GM12878 (cell line): Measurements from ENCODE around the gene DCAF4L1. TPM values are rescaled to one million over a fixed set of nuclear protein-coding genes. Genes with fewer than 3 reads are reported as not detected.

Experiments
- ATAC-seq: fragments of 200-7000 bp; cut with Tn5 transposase; 3 replicates; pipeline ENCODE4 v1.9.1; 2020; ENCODE audit warnings: mild to moderate bottlenecking, moderate library complexity
- BruUV-seq: library from RNA; stranded (reverse); fragments of 400-500 nt; replicated peaks from 2 replicates; lab custom pipeline; 2021; lab: Mats Ljungman, UMichigan
- CTCF ChIA-PET: fragments of 300-600 bp; sonication (Branson Sonifier 250); formaldehyde crosslinking; extraction: SDS; loops from one replicate; lab custom pipeline; 2021; ENCODE audit warnings: inconsistent platforms; lab: Yijun Ruan, JAX
- POLR2A ChIA-PET: fragments of 350-600 bp; formaldehyde crosslinking; extraction: SDS; loops from one replicate; lab custom pipeline; 2021; ENCODE audit warnings: inconsistent platforms; lab: Charles Lee
- RAD21 ChIA-PET: fragments of 300-600 bp; sonication (Branson Sonifier 250); formaldehyde crosslinking; loops from one replicate; lab custom pipeline; 2023; ENCODE audit warnings: antibody characterized with exemption; ENCODE audit not compliant: unreplicated experiment; lab: Charles Lee
- SMC1A ChIA-PET: fragments of 300-600 bp; sonication (Branson Sonifier 250); formaldehyde crosslinking; loops from one replicate; lab custom pipeline; 2023; ENCODE audit not compliant: unreplicated experiment, uncharacterized antibody; lab: Charles Lee
- DNase-seq: peaks from one replicate; pipeline ENCODE4 v3.0.0-alpha.2; 2011; ENCODE audit warnings: low read depth, low spot score
- FAIRE-seq: peaks from 3 replicates; lab custom pipeline; 2011; peaks lifted over from hg19 to GRCh38; lab: Jason Lieb, UNC
- H2AFZ ChIP-seq: 2 replicates; pipeline ENCODE4 v1.6.0; 2011; ENCODE audit warnings: low read depth, low read length, control low read depth; ENCODE audit not compliant: control insufficient read depth
- H3K27ac ChIP-seq: 2 replicates; pipeline ENCODE4 v1.5.1; 2011; ENCODE audit warnings: control low read depth; ENCODE audit not compliant: control insufficient read depth, insufficient read depth
- H3K27me3 ChIP-seq, 2 experiments: replicated peaks in 1 of 2; 2 replicates each; pipeline versions ENCODE4 v1.6.0 to v1.6.1; 2011; ENCODE audit warnings: low read length in 1 of 2; ENCODE audit not compliant: control insufficient read depth in 2 of 2, insufficient read depth in 2 of 2
- H3K36me3 ChIP-seq, 2 experiments: 2 replicates each; pipeline ENCODE4 v1.5.1; 2011; ENCODE audit warnings: low read length in 1 of 2; ENCODE audit not compliant: control insufficient read depth in 2 of 2, insufficient read depth in 2 of 2
- H3K4me1 ChIP-seq: 2 replicates; pipeline ENCODE4 v1.6.1; 2011; ENCODE audit warnings: mild to moderate bottlenecking, low read length, moderate library complexity, mixed read lengths; ENCODE audit not compliant: control insufficient read depth, insufficient read depth
- H3K4me2 ChIP-seq: 2 replicates; pipeline ENCODE4 v1.6.0; 2011; ENCODE audit warnings: control low read depth; ENCODE audit not compliant: control insufficient read depth, insufficient read depth
- H3K4me3 ChIP-seq: fragments of 200-600 bp; sonication (generic); 2 replicates; pipeline ENCODE4 v1.5.1; 2016
- H3K79me2 ChIP-seq: 2 replicates; pipeline ENCODE4 v1.6.0; 2011; ENCODE audit warnings: low read length; ENCODE audit not compliant: control insufficient read depth, insufficient read depth
- H3K9ac ChIP-seq: 2 replicates; pipeline ENCODE4 v1.8.0; 2011; ENCODE audit warnings: low read length, control low read depth, mixed read lengths; ENCODE audit not compliant: control insufficient read depth, insufficient read depth
- H3K9me3 ChIP-seq: replicated peaks from 3 replicates; pipeline ENCODE4 v1.5.1; 2011; ENCODE audit warnings: mild to moderate bottlenecking, low read length; ENCODE audit not compliant: control insufficient read depth, insufficient read depth
- H4K20me1 ChIP-seq: 2 replicates; pipeline ENCODE4 v1.6.0; 2011; ENCODE audit not compliant: control insufficient read depth, insufficient read depth
- BACH1 ChIP-seq: fragments of 450-650 bp; IDR thresholded peaks from 2 replicates; pipeline ENCODE4 v1.6.1; 2017; ENCODE audit warnings: mild to moderate bottlenecking, borderline replicate concordance
- CHD1 ChIP-seq: IDR thresholded peaks from 2 replicates; pipeline ENCODE4 v1.6.1; 2012; ENCODE audit warnings: low read depth, low read length, improper control_type of control experiment
- IKZF2 ChIP-seq, 2 experiments: fragments of 450-650 bp; IDR thresholded peaks; 2 replicates each; pipeline ENCODE4 v1.6.1; 2017; ENCODE audit warnings: mild to moderate bottlenecking in 2 of 2, moderate library complexity in 2 of 2
- IRF5 ChIP-seq: fragments of 450-650 bp; IDR thresholded peaks from 2 replicates; pipeline ENCODE4 v1.6.1; 2017; ENCODE audit warnings: borderline replicate concordance
- KAT2A ChIP-seq: conservative IDR thresholded peaks from 2 replicates; pipeline ENCODE4 v1.6.1; 2011; ENCODE audit warnings: low read depth, low read length; ENCODE audit not compliant: control insufficient read depth
- SIN3A ChIP-seq: IDR thresholded peaks from 2 replicates; pipeline ENCODE4 v1.6.1; 2012; ENCODE audit warnings: low read depth, low read length, improper control_type of control experiment
- SREBF1 ChIP-seq: IDR thresholded peaks from 2 replicates; pipeline ENCODE4 v1.6.1; 2012; ENCODE audit warnings: mild to moderate bottlenecking, low read length
- TCF7 ChIP-seq: IDR thresholded peaks from 2 replicates; pipeline ENCODE4 v1.6.1; 2014; ENCODE audit warnings: antibody characterized with exemption, borderline replicate concordance
- ZBED1 ChIP-seq: IDR thresholded peaks from 2 replicates; pipeline ENCODE4 v1.6.1; 2016; ENCODE audit warnings: borderline replicate concordance
- ZNF592 ChIP-seq: fragments of 450-650 bp; IDR thresholded peaks from 2 replicates; pipeline ENCODE4 v1.6.1; 2017; ENCODE audit warnings: mild to moderate bottlenecking, moderate library complexity
- WGBS: methylation state at CpG from one replicate; pipeline ENCODE4 v1.1.6; 2016; ENCODE audit warnings: low lambda C conversion rate; ENCODE audit not compliant: insufficient replicate concordance, insufficient coverage; ENCODE audit errors: missing lambda C conversion rate; 5-methylcytosine and 5-hydroxymethylcytosine counted together
- in situ Hi-C: fragments of 300-500 bp; cut with MboI; formaldehyde crosslinking; loops from 9 replicates; pipeline ENCODE4 v1.14.3; 2018; ENCODE audit warnings: mixed read lengths
- intact Hi-C: fragments of 100-400 bp; cut with micrococcal nuclease; formaldehyde crosslinking; loops from one replicate; pipeline ENCODE4 v1.14.2; 2022; ENCODE audit not compliant: unreplicated experiment
- polyA plus RNA-seq, 11 experiments: library from polyadenylated mRNA; depleted of rRNA in 4 of 11; unstranded in 6 of 11; stranded (reverse) in 5 of 11; fragments of >200 nt; fragmentation: Nextera tagmentation in 4 of 11; fragmentation: Illumina TruSeq in 1 of 11; extraction: Ambion mirVana in 4 of 11; extraction: Trizol in 1 of 11; gene quantifications; 1 replicate in 1 of 11; 2 replicates in 10 of 11; pipeline versions ENCODE4 v1.2.1 to v1.2.3, GENCODE V29; 2011 to 2016; ENCODE audit warnings: inconsistent platforms in 2 of 11, missing spikeins in 2 of 11, low read depth in 1 of 11
- total RNA-seq, 4 experiments: library from RNA; depleted of rRNA in 3 of 4; stranded (reverse); fragments of >200 nt in 3 of 4; fragmentation: Illumina TruSeq in 1 of 4; extraction: Trizol in 1 of 4; gene quantifications; 2 replicates each; pipeline versions ENCODE4 v1.2.1 to v1.2.3, GENCODE V29; 2013 to 2021
- TF ChIP-seq, protein P1 (sequence below): fragments of 450-650 bp; IDR thresholded peaks from 2 replicates; pipeline ENCODE4 v1.6.1; 2017; ENCODE audit warnings: mild to moderate bottlenecking, moderate library complexity
- TF ChIP-seq, protein P2 (sequence below): fragments of 450-650 bp; IDR thresholded peaks from 2 replicates; pipeline ENCODE4 v1.6.1; 2018; ENCODE audit warnings: mild to moderate bottlenecking, low read depth, moderate library complexity; ENCODE audit not compliant: partially characterized antibody

The DCAF4L1 gene
- total and polyA plus RNA-seq, 10 of the 15 experiments (the other 5 are each of a cell fraction or from before 2014, with no cell fraction given), result 0.04 to 0.48 (median 0.18) TPM

DNA sequence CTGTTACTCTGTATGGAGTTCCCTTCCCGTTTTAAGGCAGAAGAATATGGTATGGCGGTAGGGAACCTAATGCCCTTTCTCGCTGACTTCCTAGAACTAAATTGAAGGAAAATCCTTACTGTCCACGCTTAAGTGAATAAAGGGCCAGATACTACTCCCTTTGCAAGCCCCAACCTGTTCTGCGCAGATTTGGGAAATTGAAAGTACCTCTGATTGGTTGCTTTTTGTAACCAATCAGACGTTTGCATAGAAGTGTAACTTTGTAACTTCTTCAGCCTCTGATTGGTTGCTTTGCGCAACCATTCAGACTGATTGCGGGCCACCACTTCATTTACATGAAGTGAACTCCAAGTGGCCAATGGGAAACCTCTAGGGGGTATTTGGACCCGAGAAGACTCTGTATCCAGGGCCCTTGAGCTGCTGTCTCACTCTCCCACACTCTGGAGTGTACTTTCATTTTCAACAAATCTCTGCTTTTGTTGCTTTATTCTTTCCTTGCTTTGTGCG lies 47.5 kb upstream of the DCAF4L1 start:
- RAD21 ChIA-PET, result interaction anchor here (0.6 kb wide), 1 partner anchor 57 kb away, joined by 3 read pairs; no protein-coding TSS in a partner anchor
- Histone ChIP-seq H3K4me2 (0 out of 2 replicates have a peak overlapping the region, but pooled peaks have one; percentile 67), H2AFZ (peak overlapping the region; percentile 96), H3K4me1 (peaks cover 3% of the 10 kb centered on the region; the same call in 1 of the 2 replicates), H3K27ac (no peak overlapping the region), H3K4me3 (no peak overlapping the region), H3K9me3 (no peaks in the 10 kb centered on the region), H3K36me3 (no peaks in the 10 kb centered on the region; a peak in 2 of 4 replicates), H3K79me2 (peaks cover 43% of the 10 kb centered on the region), H3K27me3 (no peaks in the 10 kb centered on the region), H3K9ac (no peak overlapping the region), H4K20me1 (no peaks in the 10 kb centered on the region)
- in situ Hi-C loops, result no loop called here
- WGBS, result 92% methylated on average over 10 of the region's 10 CpGs
- FAIRE-seq (no peak), DNase-seq (no peak), ATAC-seq (no peak)
- CTCF ChIA-PET, result no interaction called here
- SMC1A ChIA-PET, result no interaction called here
- BruUV-seq, result no TSS peak
- no peak for TF ChIP-seq ZBED1
- TF ChIP-seq IKZF2 (IDR thresholded peaks at IDR 0.05), result no peak
- TF ChIP-seq, protein P1, sequence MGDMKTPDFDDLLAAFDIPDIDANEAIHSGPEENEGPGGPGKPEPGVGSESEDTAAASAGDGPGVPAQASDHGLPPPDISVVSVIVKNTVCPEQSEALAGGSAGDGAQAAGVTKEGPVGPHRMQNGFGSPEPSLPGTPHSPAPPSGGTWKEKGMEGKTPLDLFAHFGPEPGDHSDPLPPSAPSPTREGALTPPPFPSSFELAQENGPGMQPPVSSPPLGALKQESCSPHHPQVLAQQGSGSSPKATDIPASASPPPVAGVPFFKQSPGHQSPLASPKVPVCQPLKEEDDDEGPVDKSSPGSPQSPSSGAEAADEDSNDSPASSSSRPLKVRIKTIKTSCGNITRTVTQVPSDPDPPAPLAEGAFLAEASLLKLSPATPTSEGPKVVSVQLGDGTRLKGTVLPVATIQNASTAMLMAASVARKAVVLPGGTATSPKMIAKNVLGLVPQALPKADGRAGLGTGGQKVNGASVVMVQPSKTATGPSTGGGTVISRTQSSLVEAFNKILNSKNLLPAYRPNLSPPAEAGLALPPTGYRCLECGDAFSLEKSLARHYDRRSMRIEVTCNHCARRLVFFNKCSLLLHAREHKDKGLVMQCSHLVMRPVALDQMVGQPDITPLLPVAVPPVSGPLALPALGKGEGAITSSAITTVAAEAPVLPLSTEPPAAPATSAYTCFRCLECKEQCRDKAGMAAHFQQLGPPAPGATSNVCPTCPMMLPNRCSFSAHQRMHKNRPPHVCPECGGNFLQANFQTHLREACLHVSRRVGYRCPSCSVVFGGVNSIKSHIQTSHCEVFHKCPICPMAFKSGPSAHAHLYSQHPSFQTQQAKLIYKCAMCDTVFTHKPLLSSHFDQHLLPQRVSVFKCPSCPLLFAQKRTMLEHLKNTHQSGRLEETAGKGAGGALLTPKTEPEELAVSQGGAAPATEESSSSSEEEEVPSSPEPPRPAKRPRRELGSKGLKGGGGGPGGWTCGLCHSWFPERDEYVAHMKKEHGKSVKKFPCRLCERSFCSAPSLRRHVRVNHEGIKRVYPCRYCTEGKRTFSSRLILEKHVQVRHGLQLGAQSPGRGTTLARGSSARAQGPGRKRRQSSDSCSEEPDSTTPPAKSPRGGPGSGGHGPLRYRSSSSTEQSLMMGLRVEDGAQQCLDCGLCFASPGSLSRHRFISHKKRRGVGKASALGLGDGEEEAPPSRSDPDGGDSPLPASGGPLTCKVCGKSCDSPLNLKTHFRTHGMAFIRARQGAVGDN, result no peak
- no peak for TF ChIP-seq IRF5
- TF ChIP-seq SIN3A, result no peak
- no peak for TF ChIP-seq ZNF592
- TF ChIP-seq TCF7, result no peak
- TF ChIP-seq BACH1, result no peak
- TF ChIP-seq SREBF1, result no peak
- no peak for TF ChIP-seq KAT2A
- TF ChIP-seq, protein P2, sequence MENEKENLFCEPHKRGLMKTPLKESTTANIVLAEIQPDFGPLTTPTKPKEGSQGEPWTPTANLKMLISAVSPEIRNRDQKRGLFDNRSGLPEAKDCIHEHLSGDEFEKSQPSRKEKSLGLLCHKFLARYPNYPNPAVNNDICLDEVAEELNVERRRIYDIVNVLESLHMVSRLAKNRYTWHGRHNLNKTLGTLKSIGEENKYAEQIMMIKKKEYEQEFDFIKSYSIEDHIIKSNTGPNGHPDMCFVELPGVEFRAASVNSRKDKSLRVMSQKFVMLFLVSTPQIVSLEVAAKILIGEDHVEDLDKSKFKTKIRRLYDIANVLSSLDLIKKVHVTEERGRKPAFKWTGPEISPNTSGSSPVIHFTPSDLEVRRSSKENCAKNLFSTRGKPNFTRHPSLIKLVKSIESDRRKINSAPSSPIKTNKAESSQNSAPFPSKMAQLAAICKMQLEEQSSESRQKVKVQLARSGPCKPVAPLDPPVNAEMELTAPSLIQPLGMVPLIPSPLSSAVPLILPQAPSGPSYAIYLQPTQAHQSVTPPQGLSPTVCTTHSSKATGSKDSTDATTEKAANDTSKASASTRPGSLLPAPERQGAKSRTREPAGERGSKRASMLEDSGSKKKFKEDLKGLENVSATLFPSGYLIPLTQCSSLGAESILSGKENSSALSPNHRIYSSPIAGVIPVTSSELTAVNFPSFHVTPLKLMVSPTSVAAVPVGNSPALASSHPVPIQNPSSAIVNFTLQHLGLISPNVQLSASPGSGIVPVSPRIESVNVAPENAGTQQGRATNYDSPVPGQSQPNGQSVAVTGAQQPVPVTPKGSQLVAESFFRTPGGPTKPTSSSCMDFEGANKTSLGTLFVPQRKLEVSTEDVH, result no peak
- no peak for TF ChIP-seq CHD1
- intact Hi-C loops, result no loop called here
- POLR2A ChIA-PET, result no interaction called here
